Measurements from ENCODE around the gene COPS6. TPM values are rescaled to one million over a fixed set of nuclear protein-coding genes. Genes with fewer than 3 reads are reported as not detected.

COPS6 gene
- total RNA-seq, 1 donor from 2014 or later: 101 TPM

- Mint-ChIP-seq H3K4me3 (peak overlapping the region; percentile 98), H3K36me3 (ENCODE audit: low read depth) (peaks cover 7% of the 10 kb centered on the region), H3K9me3 (no peaks in the 10 kb centered on the region), H3K4me1 (ENCODE audit: low read depth) (peaks cover 16% of the 10 kb centered on the region), H3K27me3 (ENCODE audit: insufficient read depth) (no peaks in the 10 kb centered on the region), H3K27ac (peak overlapping the region; percentile 97)
- intact Hi-C loops (cut with micrococcal nuclease): loop anchor here (1.0 to 2.0 kb wide), 5 partner anchors 9 to 310 kb away; partner anchors contain the start of genes AP4M1, MCM7, TRIM4 and ZCWPW1
- no peak for DNase-seq (ENCODE audit: low spot score)
These were observed 29.8 kb downstream of the COPS6 start for GRCh38 chr7:100118388-100119071.

GRCh38 chr7:100119072-100119969 is 30.6 kb downstream of the COPS6 start, which contains the start of the genes CNPY4 and TAF6:
Gene CNPY4, plus strand, starts transcription at chr7:100119634. Its CDS starts 111 bp downstream, at chr7:100119745.
Gene TAF6, minus strand, starts transcription at chr7:100119358. Its CDS starts 5,149 bp downstream, at chr7:100114209.
- DNase-seq (ENCODE audit: low spot score): peak; percentile 90
- peak within 1 kb of the TSS; percentile 98 for H3K4me3 Mint-ChIP-seq
- H3K27ac Mint-ChIP-seq: peak within 1 kb of the TSS; percentile 97
- intact Hi-C loops (cut with micrococcal nuclease): loop anchor here (1.0 to 2.0 kb wide), 5 partner anchors 8 to 309 kb away; partner anchors contain the start of genes AP4M1, MCM7, TRIM4 and ZCWPW1
- no peaks in the 10 kb centered on the region for H3K27me3 Mint-ChIP-seq (ENCODE audit: insufficient read depth)
- H3K9me3 Mint-ChIP-seq: no peaks in the 10 kb centered on the region
- H3K36me3 Mint-ChIP-seq (ENCODE audit: low read depth): peaks cover 5% of the 10 kb centered on the region
- peaks cover 18% of the 10 kb centered on the region for H3K4me1 Mint-ChIP-seq (ENCODE audit: low read depth)

- peak overlapping the region; percentile 98 for H3K4me3 Mint-ChIP-seq
- no peaks in the 10 kb centered on the region for H3K27me3 Mint-ChIP-seq (ENCODE audit: insufficient read depth)
- peaks cover 9% of the 10 kb centered on the region for H3K36me3 Mint-ChIP-seq (ENCODE audit: low read depth)
- peak overlapping the region; percentile 97 for H3K27ac Mint-ChIP-seq
- DNase-seq (ENCODE audit: low spot score): peak; percentile 66
- intact Hi-C loops (cut with micrococcal nuclease): loop anchor here (1.0 to 10.0 kb wide), 7 partner anchors 7 to 555 kb away; partner anchors contain the start of genes AP4M1, GNB2, LAMTOR4 and MCM7
- H3K4me1 Mint-ChIP-seq (ENCODE audit: low read depth): peaks cover 26% of the 10 kb centered on the region
- H3K9me3 Mint-ChIP-seq: no peaks in the 10 kb centered on the region
These were observed 31.4 kb downstream of the COPS6 start for GRCh38 chr7:100119970-100120732.

DNA sequence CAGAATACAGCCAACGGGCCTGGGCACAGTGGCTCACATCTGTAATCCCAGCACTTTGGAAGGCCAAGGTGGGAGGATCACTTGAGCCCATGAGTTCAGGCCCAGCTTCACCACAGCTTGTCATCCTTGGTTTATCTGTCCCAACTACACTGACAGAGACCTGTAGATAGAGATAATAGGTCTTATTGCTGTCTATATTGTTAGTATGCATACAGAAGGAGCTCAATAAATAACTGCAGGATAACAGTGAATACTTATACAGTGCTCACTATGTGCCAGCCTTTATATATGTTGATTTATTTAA is 31.9 kb downstream of the COPS6 start:
- Mint-ChIP-seq H3K27ac (peak overlapping the region; percentile 97), H3K27me3 (ENCODE audit: insufficient read depth) (no peaks in the 10 kb centered on the region), H3K4me1 (ENCODE audit: low read depth) (peaks cover 30% of the 10 kb centered on the region), H3K36me3 (ENCODE audit: low read depth) (peaks cover 9% of the 10 kb centered on the region), H3K9me3 (no peaks in the 10 kb centered on the region), H3K4me3 (peak overlapping the region; percentile 98)
- DNase-seq (ENCODE audit: low spot score): no peak
- intact Hi-C loops (cut with micrococcal nuclease): loop anchor here (1.0 to 10.0 kb wide), 2 partner anchors 28 to 554 kb away; partner anchors contain the start of genes GNB2 and LAMTOR4

DNA sequence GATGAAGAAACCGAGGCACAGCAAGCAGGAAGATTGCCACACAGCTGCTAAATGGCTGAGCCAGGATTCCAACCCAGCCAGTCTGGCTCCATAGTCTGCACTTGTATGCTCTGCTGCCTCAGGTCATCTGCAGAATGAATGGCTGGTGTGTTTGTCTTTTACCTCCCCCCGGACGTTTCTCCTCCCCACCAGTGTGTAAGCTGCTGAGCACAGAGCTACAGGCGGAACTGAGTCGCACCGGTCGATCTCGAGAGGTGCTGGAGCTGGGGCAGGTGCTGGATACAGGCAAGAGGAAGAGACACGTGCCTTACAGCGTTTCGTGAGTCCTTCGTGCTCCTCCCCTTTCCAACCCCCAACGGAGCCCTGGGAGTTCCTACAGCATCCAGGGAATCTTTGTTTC is 33.3 kb downstream of the COPS6 start:
- Mint-ChIP-seq H3K36me3 (ENCODE audit: low read depth) (peaks cover 6% of the 10 kb centered on the region), H3K27me3 (ENCODE audit: insufficient read depth) (no peaks in the 10 kb centered on the region), H3K4me3 (no peak overlapping the region), H3K27ac (no peak overlapping the region), H3K9me3 (no peaks in the 10 kb centered on the region), H3K4me1 (ENCODE audit: low read depth) (peaks cover 30% of the 10 kb centered on the region)
- intact Hi-C loops (cut with micrococcal nuclease): loop anchor here (10.0 kb wide), 1 partner anchor 553 kb away; the partner anchor contains the start of gene GNB2
- DNase-seq (ENCODE audit: low spot score): no peak

DNA sequence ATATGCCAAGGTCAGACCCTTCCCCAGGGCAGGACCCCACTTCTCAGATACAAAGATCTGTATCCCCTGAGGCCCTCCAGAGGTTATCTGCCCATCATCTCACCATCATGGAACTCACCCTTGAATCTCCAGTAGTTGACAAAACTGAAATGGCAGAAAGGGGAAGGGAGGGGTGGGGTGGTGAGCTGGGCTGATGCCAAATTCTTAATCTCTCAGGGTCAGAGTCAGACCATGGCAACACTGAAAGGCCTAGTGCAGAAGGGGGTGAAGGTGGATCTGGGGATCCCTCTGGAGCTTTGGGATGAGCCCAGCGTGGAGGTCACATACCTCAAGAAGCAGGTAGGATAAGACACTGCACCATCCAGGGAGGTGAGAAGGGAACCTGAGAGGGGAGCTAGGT is 33.8 kb downstream of the COPS6 start:
- Mint-ChIP-seq H3K27me3 (ENCODE audit: insufficient read depth) (no peaks in the 10 kb centered on the region), H3K4me1 (ENCODE audit: low read depth) (peaks cover 30% of the 10 kb centered on the region), H3K4me3 (no peak overlapping the region), H3K9me3 (no peaks in the 10 kb centered on the region), H3K27ac (no peak overlapping the region), H3K36me3 (ENCODE audit: low read depth) (peaks cover 6% of the 10 kb centered on the region)
- intact Hi-C loops (cut with micrococcal nuclease): loop anchor here (10.0 kb wide), 1 partner anchor 552 kb away; the partner anchor contains the start of gene GNB2
- DNase-seq (ENCODE audit: low spot score): no peak

- H3K4me3 Mint-ChIP-seq: peak overlapping the region; percentile 94
- no peaks in the 10 kb centered on the region for H3K27me3 Mint-ChIP-seq (ENCODE audit: insufficient read depth)
These were observed 35.8 kb downstream of the COPS6 start for GRCh38 chr7:100124301-100125230.

DNA sequence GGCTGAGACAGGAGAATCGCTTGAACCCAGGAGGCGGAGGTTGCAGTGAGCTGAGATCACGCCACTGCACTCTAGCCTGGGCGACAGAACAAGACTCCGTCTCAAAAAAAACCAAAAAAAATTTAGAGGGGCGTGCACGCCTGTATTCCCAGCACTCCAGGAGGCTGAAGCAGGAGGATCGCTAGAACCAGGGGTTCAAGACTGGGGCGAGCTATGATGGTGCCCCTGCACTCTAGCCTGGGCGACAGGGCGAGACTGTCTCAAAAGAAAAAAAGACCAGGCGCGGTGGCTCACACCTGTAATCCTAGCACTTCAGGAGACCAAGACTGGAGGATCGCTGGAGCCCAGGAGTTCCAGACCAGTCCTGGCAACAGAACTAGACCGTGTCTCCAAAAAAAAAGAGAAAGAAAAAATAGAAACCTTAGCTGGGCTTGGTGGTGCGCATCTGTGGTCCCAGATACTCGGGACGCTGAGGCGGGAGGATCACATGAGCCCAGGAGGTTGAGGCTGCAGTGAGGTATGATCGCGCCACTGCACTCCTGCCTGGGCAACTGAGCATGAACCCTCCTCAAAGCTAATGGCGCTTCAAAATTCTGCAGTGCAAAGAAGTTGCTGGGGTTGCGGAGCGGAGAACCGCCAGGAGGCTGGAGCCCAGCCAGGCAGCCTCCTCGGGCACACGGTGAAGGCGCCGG is 37.6 kb downstream of the COPS6 start:
- intact Hi-C loops (cut with micrococcal nuclease): loop anchor here (1.0 to 10.0 kb wide), 7 partner anchors 26 to 548 kb away; partner anchors contain the start of genes COPS6, GNB2, TRIM4 and ZKSCAN1
- peaks cover 20% of the 10 kb centered on the region for H3K4me1 Mint-ChIP-seq (ENCODE audit: low read depth)
- peak overlapping the region; percentile 95 for H3K27ac Mint-ChIP-seq
- peak overlapping the region; percentile 94 for H3K4me3 Mint-ChIP-seq
- DNase-seq (ENCODE audit: low spot score): no peak
- peaks cover 6% of the 10 kb centered on the region for H3K36me3 Mint-ChIP-seq (ENCODE audit: low read depth)
- no peaks in the 10 kb centered on the region for H3K9me3 Mint-ChIP-seq
- H3K27me3 Mint-ChIP-seq (ENCODE audit: insufficient read depth): no peaks in the 10 kb centered on the region

More at GRCh38 chr7:100124301-100125230, 35.8 kb downstream of the COPS6 start:
- Mint-ChIP-seq H3K4me1 (ENCODE audit: low read depth) (peaks cover 29% of the 10 kb centered on the region), H3K27ac (peak overlapping the region; percentile 29), H3K9me3 (no peaks in the 10 kb centered on the region), H3K36me3 (ENCODE audit: low read depth) (peaks cover 6% of the 10 kb centered on the region)
- intact Hi-C loops (cut with micrococcal nuclease): loop anchor here (10.0 kb wide), 1 partner anchor 550 kb away; the partner anchor contains the start of gene GNB2
- DNase-seq (ENCODE audit: low spot score): no peak

DNA sequence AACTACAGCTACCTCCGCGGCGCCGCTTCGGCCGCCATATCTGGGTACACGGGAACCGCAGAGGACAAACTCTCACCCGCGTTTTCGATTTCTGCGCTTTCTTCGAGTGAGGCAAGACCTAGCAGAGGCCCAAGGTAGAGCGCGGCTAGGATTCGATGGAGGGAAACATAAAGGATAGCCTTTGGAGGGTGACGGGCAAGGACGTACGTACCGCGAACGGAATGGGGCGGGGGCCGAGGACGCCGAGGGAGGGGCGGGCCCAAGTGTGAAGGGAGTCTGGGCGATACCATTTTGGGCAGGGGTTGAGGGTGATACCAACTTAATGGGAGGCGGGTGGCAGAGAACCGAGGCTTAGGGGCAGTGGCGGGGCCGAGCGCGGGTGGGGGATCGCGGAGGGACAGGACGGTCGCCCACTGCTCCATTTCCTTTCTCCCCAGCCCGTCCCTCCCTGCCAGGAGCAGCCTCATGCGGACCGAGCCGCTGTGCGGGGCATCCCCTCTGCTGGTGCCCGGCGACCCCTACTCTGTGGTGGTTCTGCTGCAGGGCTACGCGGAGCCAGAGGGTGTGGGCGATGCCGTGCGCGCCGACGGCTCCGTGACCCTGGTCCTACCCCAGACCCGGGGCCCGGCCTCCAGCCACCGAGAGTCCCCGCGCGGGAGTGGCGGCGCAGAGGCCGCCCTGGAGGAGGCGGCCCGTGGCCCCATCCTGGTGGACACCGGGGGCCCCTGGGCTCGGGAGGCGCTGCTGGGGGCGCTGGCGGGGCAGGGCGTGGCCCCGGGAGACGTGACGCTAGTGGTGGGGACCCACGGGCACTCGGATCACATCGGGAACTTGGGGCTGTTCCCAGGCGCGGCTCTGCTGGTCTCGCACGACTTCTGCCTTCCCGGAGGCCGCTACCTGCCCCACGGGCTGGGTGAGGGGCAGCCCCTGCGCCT is 38.4 kb downstream of the COPS6 start, which contains the start of gene MBLAC1:
Gene MBLAC1, plus strand, starts transcription at position 37 of the 935 bp plus-strand sequence. Its CDS starts 429 bp downstream, at position 466.
- no peaks in the 10 kb centered on the region for H3K9me3 Mint-ChIP-seq
- H3K27me3 Mint-ChIP-seq (ENCODE audit: insufficient read depth): no peaks in the 10 kb centered on the region
- H3K4me1 Mint-ChIP-seq (ENCODE audit: low read depth): peaks cover 20% of the 10 kb centered on the region
- intact Hi-C loops (cut with micrococcal nuclease): loop anchor here (1.0 to 10.0 kb wide), 10 partner anchors 8 to 548 kb away; partner anchors contain the start of genes CNPY4, COPS6, GNB2 and LAMTOR4
- DNase-seq (ENCODE audit: low spot score): peak; percentile 85
- H3K36me3 Mint-ChIP-seq (ENCODE audit: low read depth): peaks cover 6% of the 10 kb centered on the region
- H3K27ac Mint-ChIP-seq: peak within 1 kb of the TSS; percentile 95
- peak within 1 kb of the TSS; percentile 94 for H3K4me3 Mint-ChIP-seq
